IMR-90 (cell line): ENCODE data around the gene LRP1B. TPM values are rescaled to one million over a fixed set of nuclear protein-coding genes. Genes with fewer than 3 reads are reported as not detected.
A peak's percentile ranks its signal among the peaks of the same experiment; 100 is the strongest.

ENCODE experiments used
- ATAC-seq: fragments of 200-7000 bp; cut with Tn5 transposase; 2 replicates; pipeline ENCODE4 v1.9.1; 2020; ENCODE audit warnings: low read depth, mild to moderate bottlenecking, moderate library complexity
- BruUV-seq: library from RNA; stranded (reverse); fragments of 400-500 nt; replicated peaks from 2 replicates; lab custom pipeline; 2021; lab: Mats Ljungman, UMichigan
- CTCF ChIA-PET: fragments of 300-600 bp; formaldehyde crosslinking; extraction: SDS; loops from one replicate; lab custom pipeline; 2021; ENCODE audit warnings: antibody characterized with exemption; lab: Yijun Ruan, JAX
- POLR2A ChIA-PET: fragments of 300-600 bp; sonication (Branson Sonifier 250); formaldehyde crosslinking; loops from one replicate; lab custom pipeline; 2022; ENCODE audit warnings: antibody characterized with exemption; ENCODE audit not compliant: unreplicated experiment; lab: Charles Lee
- DNase-seq: peaks from one replicate; pipeline ENCODE4 v3.0.0; 2013
- H2AFZ ChIP-seq: replicated peaks from 2 replicates; pipeline ENCODE3; 2013; ENCODE audit warnings: low read length, mild to moderate bottlenecking; ENCODE audit not compliant: poor library complexity
- H2AK5ac ChIP-seq: 2 replicates; pipeline ENCODE4 v1.6.1; 2013; ENCODE audit warnings: low read depth, low read length, inconsistent platforms
- H2AK9ac ChIP-seq: replicated peaks from 2 replicates; pipeline ENCODE3; 2013; ENCODE audit warnings: mild to moderate bottlenecking, low read depth, low read length, moderate library complexity; ENCODE audit not compliant: poor library complexity
- H2BK120ac ChIP-seq: 2 replicates; pipeline ENCODE4 v1.6.1; 2013; ENCODE audit warnings: low read depth, low read length, inconsistent platforms
- H2BK15ac ChIP-seq: 3 replicates; pipeline ENCODE4 v1.6.1; 2013; ENCODE audit warnings: low read depth, low read length, inconsistent platforms
- H2BK20ac ChIP-seq: 2 replicates; pipeline ENCODE4 v1.6.1; 2013; ENCODE audit warnings: low read depth, mild to moderate bottlenecking, inconsistent platforms, low read length, moderate library complexity
- H2BK5ac ChIP-seq: 2 replicates; pipeline ENCODE4 v1.6.1; 2013; ENCODE audit warnings: mild to moderate bottlenecking, low read depth, low read length, inconsistent platforms; ENCODE audit not compliant: poor library complexity, severe bottlenecking
- H3K14ac ChIP-seq: replicated peaks from 2 replicates; pipeline ENCODE4 v1.6.1; 2013; ENCODE audit warnings: low read depth, low read length, inconsistent platforms
- H3K18ac ChIP-seq: 2 replicates; pipeline ENCODE4 v1.6.1; 2013; ENCODE audit warnings: low read depth, low read length, control low read depth
- H3K23ac ChIP-seq: 2 replicates; pipeline ENCODE4 v1.6.1; 2013; ENCODE audit warnings: low read depth, low read length, inconsistent platforms
- H3K27ac ChIP-seq: 2 replicates; pipeline ENCODE4 v1.5.1; 2013; ENCODE audit warnings: mild to moderate bottlenecking, control low read depth, low read length; ENCODE audit not compliant: insufficient read depth
- H3K27me3 ChIP-seq: 2 replicates; pipeline ENCODE4 v1.6.1; 2013; ENCODE audit warnings: low read length; ENCODE audit not compliant: control insufficient read depth, insufficient read depth
- H3K36me3 ChIP-seq: 2 replicates; pipeline ENCODE4 v1.6.1; 2013; ENCODE audit warnings: low read length, mixed read lengths; ENCODE audit not compliant: control insufficient read depth, insufficient read depth
- H3K4ac ChIP-seq: 2 replicates; pipeline ENCODE4 v1.6.1; 2013; ENCODE audit warnings: low read depth, low read length, inconsistent platforms
- H3K4me1 ChIP-seq: 2 replicates; pipeline ENCODE4 v1.6.1; 2013; ENCODE audit warnings: low read length, mixed read lengths; ENCODE audit not compliant: control insufficient read depth, insufficient read depth
- H3K4me2 ChIP-seq: 2 replicates; pipeline ENCODE4 v1.6.1; 2013; ENCODE audit warnings: low read depth, mild to moderate bottlenecking, control low read depth, low read length, moderate library complexity
- H3K4me3 ChIP-seq: 2 replicates; pipeline ENCODE4 v1.5.1; 2013; ENCODE audit warnings: low read depth, mild to moderate bottlenecking, control low read depth, low read length, moderate library complexity; ENCODE audit not compliant: insufficient read depth
- H3K56ac ChIP-seq: 2 replicates; pipeline ENCODE4 v1.6.1; 2013; ENCODE audit warnings: low read length, inconsistent platforms; ENCODE audit not compliant: insufficient read depth; ENCODE audit errors: extremely low read depth
- H3K79me1 ChIP-seq, 2 experiments: 2 replicates each; pipeline ENCODE4 v1.6.1; 2013; ENCODE audit warnings: low read length in 2 of 2, inconsistent platforms in 1 of 2, low read depth in 1 of 2
- H3K9ac ChIP-seq: 2 replicates; pipeline ENCODE4 v1.6.1; 2013; ENCODE audit warnings: low read depth, low read length, control low read depth
- H3K9me1 ChIP-seq: 2 replicates; pipeline ENCODE4 v1.6.1; 2013; ENCODE audit warnings: low read length, inconsistent platforms; ENCODE audit not compliant: insufficient read depth
- H3K9me3 ChIP-seq: 2 replicates; pipeline ENCODE4 v1.6.1; 2013; ENCODE audit warnings: low read length; ENCODE audit not compliant: control insufficient read depth, insufficient read depth
- H4K20me1 ChIP-seq: 2 replicates; pipeline ENCODE4 v1.6.1; 2013; ENCODE audit warnings: low read length, inconsistent platforms; ENCODE audit not compliant: insufficient read depth
- H4K5ac ChIP-seq: 2 replicates; pipeline ENCODE4 v1.6.1; 2013; ENCODE audit warnings: mild to moderate bottlenecking, low read depth, low read length, control low read depth
- H4K8ac ChIP-seq, 2 experiments: 2 replicates each; pipeline ENCODE4 v1.6.1; 2013; ENCODE audit warnings: low read depth in 2 of 2, low read length in 2 of 2, control low read depth in 1 of 2, inconsistent platforms in 1 of 2
- H4K91ac ChIP-seq: 2 replicates; pipeline ENCODE4 v1.6.1; 2013; ENCODE audit warnings: low read depth, low read length, inconsistent platforms; ENCODE audit not compliant: insufficient read depth
- BHLHE40 ChIP-seq: fragments of 150-350 bp; IDR thresholded peaks from 2 replicates; pipeline ENCODE4 v1.6.1; 2016; ENCODE audit warnings: mild to moderate bottlenecking, low read depth, low read length
- CEBPB ChIP-seq: IDR thresholded peaks from 2 replicates; pipeline ENCODE4 v1.6.1; 2012; ENCODE audit warnings: low read depth, low read length, improper control_type of control experiment
- CHD1 ChIP-seq: IDR thresholded peaks from 2 replicates; pipeline ENCODE4 v1.6.1; 2012; ENCODE audit warnings: low read depth, low read length, improper control_type of control experiment
- CTCF ChIP-seq: conservative IDR thresholded peaks from 2 replicates; pipeline ENCODE4 v1.5.1; 2012; ENCODE audit warnings: mild to moderate bottlenecking, low read depth, low read length, improper control_type of control experiment
- ELK1 ChIP-seq: fragments of 150-350 bp; IDR thresholded peaks from 2 replicates; pipeline ENCODE4 v1.6.1; 2016; ENCODE audit warnings: low read depth, mild to moderate bottlenecking, low read length, moderate library complexity, borderline replicate concordance
- FOS ChIP-seq: fragments of 150-350 bp; IDR thresholded peaks from 2 replicates; pipeline ENCODE4 v1.6.1; 2016; ENCODE audit warnings: low read depth, low read length
- MAFK ChIP-seq: IDR thresholded peaks from 2 replicates; pipeline ENCODE4 v1.6.1; 2012; ENCODE audit warnings: low read depth, low read length, improper control_type of control experiment
- MAZ ChIP-seq: IDR thresholded peaks from 2 replicates; pipeline ENCODE4 v1.6.1; 2012; ENCODE audit warnings: low read depth, mild to moderate bottlenecking, low read length, improper control_type of control experiment, moderate library complexity, borderline replicate concordance
- MXI1 ChIP-seq: IDR thresholded peaks from 2 replicates; pipeline ENCODE4 v1.6.1; 2012; ENCODE audit warnings: low read depth, mild to moderate bottlenecking, low read length, moderate library complexity, borderline replicate concordance
- NFE2L2 ChIP-seq: fragments of 150-350 bp; IDR thresholded peaks from 2 replicates; pipeline ENCODE4 v1.6.1; 2016; ENCODE audit warnings: low read depth, mild to moderate bottlenecking, low read length
- POLR2A ChIP-seq: IDR thresholded peaks from 2 replicates; pipeline ENCODE4 v1.6.1; 2012; ENCODE audit warnings: mild to moderate bottlenecking, low read depth, low read length
- RAD21 ChIP-seq: IDR thresholded peaks from 2 replicates; pipeline ENCODE4 v1.6.1; 2012; ENCODE audit warnings: low read length, improper control_type of control experiment
- RCOR1 ChIP-seq: IDR thresholded peaks from 2 replicates; pipeline ENCODE4 v1.6.1; 2012; ENCODE audit warnings: mild to moderate bottlenecking, low read length, improper control_type of control experiment; ENCODE audit not compliant: insufficient replicate concordance
- RFX5 ChIP-seq: IDR thresholded peaks from 2 replicates; pipeline ENCODE4 v1.8.0; 2012; ENCODE audit warnings: low read depth, mild to moderate bottlenecking, low read length, moderate library complexity
- SMC3 ChIP-seq: fragments of 150-350 bp; IDR thresholded peaks from 2 replicates; pipeline ENCODE4 v1.6.1; 2016; ENCODE audit warnings: low read depth, mild to moderate bottlenecking, antibody characterized with exemption, low read length, moderate library complexity
- WGBS, 2 experiments: methylation state at CpG; one replicate each; pipeline versions ENCODE4 v1.1.5 to v1.1.7; 2013; ENCODE audit warnings: missing lambda C conversion rate in 2 of 2; ENCODE audit not compliant: insufficient read length in 1 of 2; ENCODE audit errors: extremely low coverage in 2 of 2; 5-methylcytosine and 5-hydroxymethylcytosine counted together
- dilution Hi-C: fragments of 300-500 bp; cut with HindIII; formaldehyde crosslinking; loops from one replicate; pipeline ENCODE4 v1.14.3; 2018; ENCODE audit warnings: low sequenced_read_pairs; ENCODE audit not compliant: unreplicated experiment
- in situ Hi-C: fragments of 300-500 bp; cut with MboI; formaldehyde crosslinking; loops from 3 replicates; pipeline ENCODE4 v1.14.3; 2019; ENCODE audit warnings: low sequenced_read_pairs, inconsistent platforms, mixed read lengths
- intact Hi-C: fragments of 100-400 bp; cut with micrococcal nuclease; formaldehyde crosslinking; loops from 2 replicates; pipeline ENCODE4 v1.10.0; 2022
- polyA plus RNA-seq, 3 experiments: library from polyadenylated mRNA; depleted of rRNA; stranded (reverse); fragments of >200 nt; gene quantifications; 2 replicates each; pipeline ENCODE4 v1.2.3, GENCODE V29; 2012; ENCODE audit warnings: low replicate concordance in 1 of 3
- total RNA-seq: library from RNA; depleted of rRNA; stranded (reverse); fragments of >200 nt; gene quantifications from 2 replicates; pipeline ENCODE4 v1.2.3, GENCODE V29; 2012
- TF ChIP-seq, protein P1 (sequence below): fragments of 150-350 bp; IDR thresholded peaks from 2 replicates; pipeline ENCODE4 v1.6.1; 2017; ENCODE audit warnings: mild to moderate bottlenecking, antibody characterized with exemption, low read length, low read depth

The LRP1B gene
- total and polyA plus RNA-seq, 2 of the 4 experiments (the other 2 are of a cell fraction): under 0.01 to 0.02 TPM

DNA sequence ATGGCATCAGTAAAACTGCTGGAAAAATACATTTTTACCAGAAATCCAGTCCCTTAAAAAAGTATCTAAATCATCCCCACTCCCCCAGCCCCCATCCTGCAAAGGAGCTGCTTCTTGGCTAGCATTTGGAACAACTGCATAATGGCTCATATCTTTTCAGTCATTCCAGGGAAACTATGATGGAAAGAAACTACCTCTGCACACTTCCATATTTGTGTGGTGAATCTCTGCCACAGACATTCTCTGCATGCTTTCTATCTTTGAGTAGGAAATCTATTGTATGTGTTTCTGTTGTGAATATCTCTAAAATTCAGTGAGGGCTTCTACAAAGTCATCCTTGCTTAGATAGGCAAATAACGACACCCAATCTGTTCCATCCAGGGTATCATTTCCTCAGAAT, 632.3 kb downstream of the LRP1B start:
- Histone ChIP-seq H3K27me3 (no peaks in the 10 kb centered on the region), H3K36me3 (no peaks in the 10 kb centered on the region), H2BK15ac (no peak overlapping the region), H3K4me3 (no peak overlapping the region), H2BK5ac (peak overlapping the region; percentile 80), H3K9me1 (no peaks in the 10 kb centered on the region), H2BK120ac (peak overlapping the region; percentile 69; the same call in 1 of the 2 replicates), H2AK5ac (no peak overlapping the region), H3K23ac (no peak overlapping the region), H3K9me3 (no peaks in the 10 kb centered on the region), H4K91ac (no peak overlapping the region), H2AFZ (no peak overlapping the region), H4K20me1 (no peaks in the 10 kb centered on the region), H3K9ac (no peak overlapping the region), H4K5ac (no peak overlapping the region), H3K79me1 (no peaks in the 10 kb centered on the region), H3K4me1 (no peaks in the 10 kb centered on the region), H2AK9ac (no peak overlapping the region), H3K4ac (no peak overlapping the region), H3K14ac (no peak overlapping the region), H4K8ac (no peak overlapping the region; a peak in 1 of 4 replicates), H3K4me2 (peak overlapping the region; percentile 28; the same call in 1 of the 2 replicates), H3K56ac (no peak overlapping the region), H3K18ac (no peak overlapping the region), H2BK20ac (no peak overlapping the region), H3K27ac (no peak overlapping the region)
- TF ChIP-seq MAZ (no peak), RCOR1 (no peak), RAD21 (no peak), MAFK (no peak), CTCF (no peak), FOS (no peak), CHD1 (no peak), MXI1 (no peak), ELK1 (no peak), BHLHE40 (no peak), CEBPB (no peak), POLR2A (no peak), SMC3 (no peak), RFX5 (no peak), NFE2L2 (no peak)
- TF ChIP-seq, protein P1, sequence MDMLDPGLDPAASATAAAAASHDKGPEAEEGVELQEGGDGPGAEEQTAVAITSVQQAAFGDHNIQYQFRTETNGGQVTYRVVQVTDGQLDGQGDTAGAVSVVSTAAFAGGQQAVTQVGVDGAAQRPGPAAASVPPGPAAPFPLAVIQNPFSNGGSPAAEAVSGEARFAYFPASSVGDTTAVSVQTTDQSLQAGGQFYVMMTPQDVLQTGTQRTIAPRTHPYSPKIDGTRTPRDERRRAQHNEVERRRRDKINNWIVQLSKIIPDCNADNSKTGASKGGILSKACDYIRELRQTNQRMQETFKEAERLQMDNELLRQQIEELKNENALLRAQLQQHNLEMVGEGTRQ: no peak
- ChIA-PET CTCF (interaction anchor here (0.5 to 0.6 kb wide), 2 partner anchors 10 to 272 kb away, joined by 3 read pairs; no protein-coding TSS in a partner anchor), POLR2A (no interaction called here)
- ATAC-seq (peak; percentile 85), DNase-seq (peak; percentile 55)
- WGBS, 2 experiments: no CpG with 5 or more reads among the region's 1 CpG
- no TSS peak for BruUV-seq
- in situ Hi-C loops: no loop called here
- dilution Hi-C loops: no loop called here
- intact Hi-C loops: no loop called here
